Left renal pelvis (tissue), 4 donors: ENCODE data around the gene NDUFAF8. TPM values are rescaled to one million over a fixed set of nuclear protein-coding genes. Genes with fewer than 3 reads are reported as not detected.

Experiments used
- DNase-seq, 4 donors: peaks; one replicate each; pipeline ENCODE4 v3.0.0-alpha.2; 2013; ENCODE audit warnings: low read depth in 4 of 4, low spot score in 3 of 4
- polyA plus RNA-seq, 4 donors: library from polyadenylated mRNA; unstranded; fragments of 120-200 nt; gene quantifications; one replicate each; pipeline ENCODE4 v1.2.1, GENCODE V29; 2013; ENCODE audit not compliant: insufficient read length in 4 of 4

The NDUFAF8 gene
- polyA plus RNA-seq, 4 donors: 36.7 to 67.0 (median 46.7) TPM

- DNase-seq: no peak
Observed at GRCh38 chr17:81287741-81288430, 48.8 kb downstream of the NDUFAF8 start.

- DNase-seq: no peak
Observed at GRCh38 chr17:81288715-81289114, 49.6 kb downstream of the NDUFAF8 start.

- DNase-seq: no peak
Observed at GRCh38 chr17:81289627-81290026, 50.5 kb downstream of the NDUFAF8 start.

- no peak for DNase-seq
Observed at GRCh38 chr17:81290230-81290629, 51.1 kb downstream of the NDUFAF8 start.

Other genes with a start within 250 kb of the NDUFAF8 start
- 10 to 100 TPM; 26.5 to 29.1 (median 27.8) TPM for gene CHMP6, start 247.5 kb upstream of the NDUFAF8 start, polyA plus RNA-seq
- 10 to 100 TPM; 30.8 to 48.7 (median 37.2) TPM for gene BAIAP2, start 204.2 kb upstream of the NDUFAF8 start, polyA plus RNA-seq
- gene PVALEF, start 73.8 kb upstream of the NDUFAF8 start, polyA plus RNA-seq: under 1 TPM in 3 of 4 donors, not detected in 1; 0.27 to 0.39 (median 0.38) TPM
- gene AATK, start 73.1 kb upstream of the NDUFAF8 start, polyA plus RNA-seq: 1 to 10 TPM; 3.3 to 5.7 (median 4.6) TPM
- gene CEP131, start 16.4 kb upstream of the NDUFAF8 start, polyA plus RNA-seq: 10 to 100 TPM; 12.3 to 26.9 (median 15.0) TPM
- gene TEPSIN, start 263 bp upstream of the NDUFAF8 start, polyA plus RNA-seq: 10 to 100 TPM; 12.0 to 33.0 (median 14.7) TPM
- 10 to 100 TPM; 41.7 to 77.7 (median 51.1) TPM for gene SLC38A10, start 56.0 kb downstream of the NDUFAF8 start, polyA plus RNA-seq
- gene BAHCC1, start 156.1 kb downstream of the NDUFAF8 start, polyA plus RNA-seq: 10 to 100 TPM; 15.3 to 31.2 (median 17.6) TPM